Ovary (tissue), 9 donors: Measurements from ENCODE around the gene PSMB9. TPM values are rescaled to one million over a fixed set of nuclear protein-coding genes. Genes with fewer than 3 reads are reported as not detected.

Experiments used
- DNase-seq, 5 donors: peaks; one replicate each; pipeline ENCODE4 v3.0.0-alpha.2; 2019 to 2020
- H3K27ac ChIP-seq, 2 donors: fragments of 200-600 bp; one replicate each; pipeline versions ENCODE4 v1.5.1 to v1.8.0; 2019 to 2022
- H3K27me3 ChIP-seq: fragments of 200-600 bp; one replicate; pipeline ENCODE4 v1.8.0; 2022
- H3K36me3 ChIP-seq: fragments of 200-600 bp; sonication (generic); one replicate; pipeline ENCODE4 v1.5.1; 2019
- H3K4me1 ChIP-seq: one replicate; pipeline ENCODE4 v1.8.1; 2013; ENCODE audit warnings: mild to moderate bottlenecking, moderate library complexity; ENCODE audit not compliant: insufficient read depth
- H3K4me3 ChIP-seq: fragments of 200-600 bp; sonication (generic); one replicate; pipeline ENCODE4 v1.5.1; 2017
- H3K9me3 ChIP-seq, 2 donors: fragments of 200-600 bp in 1 of 2; sonication (generic) in 1 of 2; one replicate each; pipeline versions ENCODE4 v1.5.1 to v1.8.1; 2013 to 2019; ENCODE audit warnings: mild to moderate bottlenecking in 1 of 2, moderate library complexity in 1 of 2
- CTCF ChIP-seq, 3 donors: fragments of 450-650 bp in 2 of 3; fragments of 200-600 bp in 1 of 3; IDR thresholded peaks; one replicate each; pipeline versions ENCODE4 v1.5.1 to v1.8.0; 2016 to 2022; ENCODE audit warnings: antibody characterized with exemption in 3 of 3, mild to moderate bottlenecking in 1 of 3
- EP300 ChIP-seq: sonication (generic); formaldehyde crosslinking; IDR thresholded peaks from one replicate; pipeline ENCODE4 v1.6.1; 2017; ENCODE audit warnings: antibody characterized with exemption
- POLR2A ChIP-seq: fragments of 450-650 bp; IDR thresholded peaks from one replicate; pipeline ENCODE4 v1.6.1; 2017; ENCODE audit warnings: antibody characterized with exemption, mild to moderate bottlenecking, moderate library complexity
- WGBS, 3 donors: extraction: QIAGEN DNeasy Blood & Tissue Kit in 1 of 3; methylation state at CpG; one replicate each; pipeline versions ENCODE4 v1.1.5 to v1.1.7; 2013 to 2017; 5-methylcytosine and 5-hydroxymethylcytosine counted together
- intact Hi-C, 4 donors: fragments of 100-400 bp; cut with DNase I; formaldehyde crosslinking; loops; one replicate each; pipeline versions ENCODE4 v1.11.0 to v1.15.1; 2022 to 2023
- polyA plus RNA-seq, 2 donors: library from polyadenylated mRNA; stranded (reverse); fragments of 200-250 nt in 1 of 2; fragments of 350-450 nt in 1 of 2; fragmentation: Illumina TruSeq in 1 of 2; extraction: RNeasy Lipid Tissue Mini Kit (QIAGEN cat#74804) in 1 of 2; gene quantifications; one replicate each; pipeline ENCODE4 v1.2.3, GENCODE V29; 2013 to 2014
- total RNA-seq, 7 donors: library from RNA; depleted of rRNA in 2 of 7; stranded (reverse); fragments of >200 nt in 2 of 7; fragmentation: NEBNext Ultra II Directional in 3 of 7; extraction: Animal tissue kit (Norgen Biotek cat#: 25700) in 3 of 7; gene quantifications; one replicate each; pipeline versions ENCODE4 v1.1.0 to v1.2.4, GENCODE V29; 2016 to 2023
- donor health status: DM: no; HTN: no; CAD: no; lungs with moderate emphysema.
- donor health status: DM: no; HTN: no; CAD: no.
- donor health status: Bipolar disorder and iron deficiency.
- donor health status: DM: yes; HTN: yes; CAD: no.
- donor health status: DM: no; HTN: no; CAD: no.
- donor health status: DM: yes; HTN: yes; CAD: no.

The PSMB9 gene
- total and polyA plus RNA-seq, 9 donors = 9.5 to 30.7 (median 20.4) TPM

GRCh38 chr6:32839356-32839755 lies 14.6 kb upstream of the PSMB9 start:
- DNase-seq = no peak
- TF ChIP-seq POLR2A = no peak
- TF ChIP-seq EP300 = no peak
- no peak for TF ChIP-seq CTCF (IDR thresholded peaks at IDR 0.05)
- Histone ChIP-seq H3K27me3 (no peaks in the 10 kb centered on the region), H3K27ac (peak overlapping the region; percentile 20 to 79), H3K4me3 (no peak overlapping the region), H3K4me1 (peaks cover 9% of the 10 kb centered on the region), H3K9me3 (no peaks in the 10 kb centered on the region), H3K36me3 (no peaks in the 10 kb centered on the region)
- intact Hi-C loops = loop anchor here in 2 of 4 donors (2.0 to 5.0 kb wide), 2 partner anchors 13 to 33 kb away; partner anchors contain the start of gene TAP1 (in 1 of the 2)
- WGBS, 3 donors = 85 to 92% (median 88%) methylated on average over 15 of the region's 15 CpGs

GRCh38 chr6:32840604-32841246 lies 13.3 kb upstream of the PSMB9 start:
- TF ChIP-seq EP300 (no peak), CTCF (IDR thresholded peaks at IDR 0.05) (no peak), POLR2A (no peak)
- DNase-seq = no peak
- H3K4me1 ChIP-seq = peaks cover 9% of the 10 kb centered on the region
- WGBS, 3 donors = 88 to 92% (median 90%) methylated on average over 9 of the region's 9 CpGs
- H3K27me3 ChIP-seq = no peaks in the 10 kb centered on the region
- H3K36me3 ChIP-seq = no peaks in the 10 kb centered on the region
- intact Hi-C loops = no loop called here
- no peaks in the 10 kb centered on the region for H3K9me3 ChIP-seq
- H3K4me3 ChIP-seq = no peak overlapping the region
- H3K27ac ChIP-seq = no peak overlapping the region

- no peak overlapping the region for H3K4me3 ChIP-seq
- H3K27ac ChIP-seq = no peak overlapping the region
- no peaks in the 10 kb centered on the region for H3K9me3 ChIP-seq
- DNase-seq = no peak
- H3K27me3 ChIP-seq = no peaks in the 10 kb centered on the region
- H3K36me3 ChIP-seq = no peaks in the 10 kb centered on the region
- WGBS, 3 donors = 93 to 99% (median 93%) methylated on average over 6 of the region's 6 CpGs
- H3K4me1 ChIP-seq = peaks cover 9% of the 10 kb centered on the region
- no peak for TF ChIP-seq POLR2A
- TF ChIP-seq EP300 = no peak
- no peak for TF ChIP-seq CTCF (IDR thresholded peaks at IDR 0.05)
- intact Hi-C loops = no loop called here
Observed at GRCh38 chr6:32842021-32842650, 11.9 kb upstream of the PSMB9 start.

- TF ChIP-seq CTCF (IDR thresholded peaks at IDR 0.05) = no peak
- no peak for TF ChIP-seq POLR2A
- TF ChIP-seq EP300 = no peak
- Histone ChIP-seq H3K4me1 (peaks cover 5% of the 10 kb centered on the region), H3K36me3 (no peaks in the 10 kb centered on the region), H3K4me3 (peak overlapping the region; percentile 73), H3K27ac (no peak overlapping the region), H3K27me3 (no peaks in the 10 kb centered on the region), H3K9me3 (no peaks in the 10 kb centered on the region)
- 84 to 92% (median 85%) methylated on average over 8 of the region's 8 CpGs for WGBS, 3 donors
- no peak for DNase-seq
- intact Hi-C loops = no loop called here
Observed at GRCh38 chr6:32842690-32843089, 11.3 kb upstream of the PSMB9 start.
